HG03135 (cell line): ENCODE data around the gene MATR3.
"Not testable (repeated sequence)": the region's sequence is repeated elsewhere in the genome, so short reads cannot be mapped to it uniquely, and the experiment has no call there.

Source experiments
- ATAC-seq: cut with Tn5 transposase; IDR thresholded peaks from one replicate; pipeline ENCODE4 v1.9.1; 2021; ENCODE audit warnings: mild to moderate bottlenecking, moderate library complexity; ENCODE audit not compliant: unreplicated experiment

The MATR3 gene

DNA sequence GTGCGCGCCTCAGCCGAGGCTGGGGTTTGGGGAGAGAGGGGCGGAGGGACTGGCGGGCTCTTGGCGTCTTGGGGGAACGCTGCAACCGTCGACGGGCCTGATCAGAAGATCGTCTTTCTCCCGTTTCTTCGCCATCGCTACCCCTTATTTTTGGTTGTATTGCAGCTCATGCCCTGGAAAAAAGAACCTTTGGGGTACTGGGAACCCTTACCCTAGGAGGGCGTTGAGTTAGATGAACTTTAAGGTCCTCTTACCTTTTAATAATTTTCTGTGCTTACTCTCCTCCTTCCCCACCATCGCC, 48.8 kb downstream of the MATR3 start:
- ATAC-seq: peak; percentile 47

GRCh38 chr5:139343476-139343875, 49.9 kb downstream of the MATR3 start:
- ATAC-seq: no peak

DNA sequence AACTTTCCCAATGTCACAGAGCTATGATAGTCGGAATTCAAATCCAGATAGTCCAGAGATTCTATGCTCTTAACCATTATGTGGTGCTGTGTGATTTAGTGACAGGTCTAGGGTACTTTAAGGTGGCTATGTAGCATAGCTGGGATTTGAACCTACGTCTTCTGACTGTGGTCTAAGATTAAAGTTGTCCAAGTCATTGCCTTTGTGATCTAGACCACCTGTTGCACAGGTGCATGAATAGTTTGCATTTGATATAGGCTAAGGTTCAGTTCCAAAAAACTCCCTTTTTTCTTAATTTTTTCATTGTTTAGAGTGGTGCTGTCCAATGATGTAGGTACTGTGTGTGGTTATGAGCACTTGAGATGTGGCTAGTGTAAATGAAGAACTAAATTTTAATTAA, 50.6 kb downstream of the MATR3 start:
- no peak for ATAC-seq

DNA sequence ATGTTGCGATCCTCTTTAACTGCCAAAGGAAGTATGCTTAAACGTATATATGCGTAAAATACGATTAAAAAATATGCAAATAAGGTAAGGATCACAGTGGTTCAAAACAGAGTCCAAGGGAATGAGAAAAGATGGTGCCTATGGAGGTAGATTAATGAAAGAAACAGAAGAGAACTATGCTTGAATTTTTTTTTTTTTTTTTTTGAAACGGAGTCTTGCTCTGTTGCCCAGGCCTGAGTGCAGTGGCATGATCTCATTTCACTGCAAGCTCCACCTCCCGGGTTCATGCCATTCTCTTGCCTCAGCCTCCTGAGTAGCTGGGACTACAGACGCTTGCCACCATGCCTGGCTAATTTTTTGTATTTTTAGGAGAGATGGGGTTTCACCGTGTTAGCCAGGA, 51.9 kb downstream of the MATR3 start:
- not testable (repeated sequence) for ATAC-seq

GRCh38 chr5:139347863-139348262, 54.3 kb downstream of the MATR3 start:
- ATAC-seq: not testable (repeated sequence)

- ATAC-seq: no peak
Measured at GRCh38 chr5:139354186-139354585, 60.6 kb downstream of the MATR3 start.

GRCh38 chr5:139355900-139356299, 62.4 kb downstream of the MATR3 start:
- ATAC-seq: not testable (repeated sequence)

GRCh38 chr5:139358064-139358463, 64.5 kb downstream of the MATR3 start:
- ATAC-seq: no peak

GRCh38 chr5:139360384-139360783, 66.8 kb downstream of the MATR3 start:
- ATAC-seq: no peak

DNA sequence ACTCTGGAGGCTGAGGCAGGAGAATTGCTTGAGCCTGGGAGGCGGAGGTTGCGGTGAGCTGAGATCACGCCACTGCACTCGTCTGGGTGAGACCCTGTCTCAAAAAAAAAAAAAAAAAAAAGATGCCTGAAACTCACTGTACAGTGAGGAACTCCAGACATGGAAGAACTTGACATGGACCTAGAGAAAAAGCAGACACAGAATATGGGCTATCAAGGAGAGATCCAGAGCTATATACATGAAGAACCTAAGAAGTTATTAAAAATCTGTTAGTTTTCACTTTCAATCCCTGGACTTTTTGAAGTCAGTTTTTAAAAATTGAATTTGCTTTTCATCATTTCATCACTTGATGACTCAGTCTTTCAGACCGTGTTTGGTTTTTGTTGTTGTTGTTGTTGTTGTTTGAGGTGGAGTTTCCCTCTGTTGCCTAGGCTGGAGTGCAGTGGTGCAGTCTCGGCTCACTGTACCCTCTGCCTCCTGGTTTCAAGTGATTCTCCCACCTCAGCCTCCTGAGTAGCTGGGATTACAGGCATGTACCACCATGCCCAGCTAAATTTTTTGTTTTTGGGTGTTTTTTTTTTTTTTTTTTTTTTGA, 68.4 kb downstream of the MATR3 start:
- ATAC-seq: no peak

DNA sequence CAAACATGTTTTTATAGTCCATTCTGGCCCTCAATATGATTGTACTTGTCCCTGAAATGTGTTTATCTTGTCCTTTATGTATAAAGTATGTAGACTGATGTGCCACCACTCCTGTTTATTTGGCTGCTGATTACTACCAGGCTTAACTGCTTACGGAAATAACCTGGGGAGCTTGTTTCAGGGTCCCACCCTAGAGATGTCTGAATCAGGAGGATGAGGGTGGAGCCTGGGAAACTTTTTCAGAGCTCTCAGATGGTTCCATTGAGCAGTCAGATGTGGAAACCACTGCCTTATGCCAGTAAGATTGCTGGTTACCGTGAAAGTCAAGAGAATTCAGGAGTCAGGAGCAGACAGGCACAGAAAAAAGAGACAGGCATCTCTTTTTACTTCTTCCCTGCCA, 70.4 kb downstream of the MATR3 start:
- no peak for ATAC-seq

GRCh38 chr5:139364466-139364865, 70.9 kb downstream of the MATR3 start:
- ATAC-seq: no peak

- ATAC-seq: no peak
Measured at GRCh38 chr5:139368613-139369012, 75.1 kb downstream of the MATR3 start.

DNA sequence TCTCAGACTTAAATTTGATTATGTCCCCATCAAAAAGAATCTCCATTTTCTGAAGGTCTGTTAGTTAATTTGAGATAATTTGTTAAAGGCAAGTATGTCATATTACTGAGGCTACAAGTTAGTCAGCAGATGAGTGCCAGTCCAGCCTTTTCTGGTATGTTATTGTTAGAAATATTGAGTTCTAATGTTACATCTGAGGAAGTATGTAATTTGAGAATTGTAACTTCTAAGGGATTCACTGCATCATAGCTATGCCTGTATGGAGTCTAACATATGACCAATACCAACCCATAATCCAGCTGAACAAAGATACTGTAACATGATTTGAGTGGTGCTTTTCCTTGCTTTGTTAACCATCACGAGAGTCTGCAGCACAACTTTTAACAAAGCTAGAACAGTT, 75.6 kb downstream of the MATR3 start:
- no peak for ATAC-seq

- ATAC-seq: no peak
Measured at GRCh38 chr5:139371482-139372435, 78.2 kb downstream of the MATR3 start.

DNA sequence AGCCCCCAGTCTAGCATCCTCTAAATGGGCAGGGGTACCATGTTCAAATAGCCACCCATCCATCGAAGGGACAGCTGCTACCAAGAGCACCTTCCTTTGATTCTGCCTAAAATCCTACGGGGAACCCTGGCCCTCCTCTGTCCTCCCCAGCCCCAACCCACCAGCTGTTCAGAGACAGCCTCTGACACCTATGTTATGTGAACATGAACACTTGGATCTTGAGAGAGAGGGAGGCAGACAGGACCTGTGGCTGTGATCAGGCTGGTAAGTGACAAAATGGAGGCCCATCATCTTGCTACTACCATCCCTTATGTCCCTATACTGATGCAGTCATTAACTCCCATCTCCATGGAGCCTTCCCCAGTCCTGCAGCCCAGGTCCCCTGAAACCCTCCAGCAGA, 81.4 kb downstream of the MATR3 start:
- no peak for ATAC-seq

DNA sequence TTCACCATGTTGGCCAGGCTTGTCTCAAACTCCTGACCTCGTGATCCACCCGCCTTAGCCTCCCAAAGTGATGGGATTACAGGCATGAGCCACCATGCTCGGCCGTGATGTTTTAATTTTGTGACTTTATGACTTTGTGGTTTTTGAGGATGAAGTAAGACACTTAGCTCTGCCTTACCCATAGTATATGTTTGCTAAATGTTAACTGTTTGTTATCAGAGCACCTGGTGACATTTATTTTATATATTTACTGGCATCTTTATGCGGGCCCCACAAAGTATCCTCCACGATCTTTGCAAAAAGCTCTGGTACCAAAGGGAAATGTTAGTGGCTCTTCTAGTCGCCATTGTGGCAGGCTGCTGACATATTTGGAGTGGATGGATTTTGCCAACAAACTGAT, 82.8 kb downstream of the MATR3 start:
- no peak for ATAC-seq

- ATAC-seq: no peak
Measured at GRCh38 chr5:139377226-139377625, 83.7 kb downstream of the MATR3 start.

GRCh38 chr5:139378101-139378825, 84.7 kb downstream of the MATR3 start:
- ATAC-seq: no peak

DNA sequence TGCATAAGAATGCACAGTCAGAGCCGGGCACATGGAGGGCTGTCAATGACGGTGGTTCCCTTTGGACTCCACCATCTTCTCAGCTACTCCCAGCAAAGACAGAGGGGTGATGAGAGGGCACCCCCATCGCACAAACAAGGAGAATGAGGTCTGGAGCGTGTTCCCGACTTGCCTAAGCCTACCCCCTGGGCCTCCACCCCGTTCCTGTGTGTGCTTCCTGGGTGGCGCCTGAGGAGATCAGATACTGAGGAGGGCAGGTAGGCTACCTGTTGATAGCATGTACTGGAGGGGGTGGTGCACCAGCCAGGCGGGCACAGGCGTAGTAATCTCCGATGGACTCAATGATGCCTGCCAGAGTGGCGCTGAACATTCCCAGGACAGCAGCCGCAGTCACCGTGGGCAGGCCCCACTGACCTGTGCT, 85.4 kb downstream of the MATR3 start:
- no peak for ATAC-seq

DNA sequence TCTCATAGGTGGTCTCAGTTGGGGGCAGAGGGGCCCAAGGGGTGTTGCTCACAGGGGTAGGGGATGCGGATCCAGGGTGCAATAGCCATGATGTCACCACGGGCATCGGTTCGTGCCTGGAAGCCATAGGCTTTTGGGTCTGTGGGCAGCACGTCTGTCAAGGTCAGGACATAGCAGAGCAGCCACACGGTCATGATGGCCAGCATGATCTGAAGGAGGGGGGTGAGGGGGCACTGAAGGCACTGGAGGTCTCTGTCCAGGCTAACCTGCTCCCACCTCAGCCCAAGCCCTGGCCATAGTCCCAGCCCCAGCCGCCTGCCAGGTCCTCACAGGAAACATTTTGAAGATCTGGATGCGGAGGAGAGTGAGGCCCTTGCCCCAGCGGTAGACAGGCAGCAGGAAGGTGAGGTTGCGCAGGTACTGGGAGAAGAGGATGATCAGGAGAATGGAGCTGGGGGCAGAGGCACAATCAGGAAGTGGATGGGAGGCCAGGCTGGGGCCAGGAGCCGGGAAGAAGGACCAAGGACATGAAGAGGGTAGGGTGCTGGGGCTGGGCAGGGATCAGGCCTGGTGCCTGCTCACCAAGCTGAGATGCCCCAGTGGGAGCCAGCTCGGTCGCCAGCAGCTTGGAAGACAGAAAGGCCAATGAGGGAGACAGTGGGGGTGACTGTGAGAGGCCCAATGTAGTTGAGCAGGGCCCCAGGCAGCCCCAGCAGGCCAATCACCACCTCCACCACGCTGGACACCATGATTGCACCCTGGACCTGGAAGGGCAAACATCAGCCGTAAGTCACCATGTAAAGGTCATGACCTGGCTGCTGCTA, 86.3 kb downstream of the MATR3 start:
- no peak for ATAC-seq
